ENCODE results near the gene C10orf71. TPM values are rescaled to one million over a fixed set of nuclear protein-coding genes. Genes with fewer than 3 reads are reported as not detected.
A peak's percentile ranks its signal among the peaks of the same experiment; 100 is the strongest.

The C10orf71 gene
- total and polyA plus RNA-seq, 4 donors, result not detected

DNA sequence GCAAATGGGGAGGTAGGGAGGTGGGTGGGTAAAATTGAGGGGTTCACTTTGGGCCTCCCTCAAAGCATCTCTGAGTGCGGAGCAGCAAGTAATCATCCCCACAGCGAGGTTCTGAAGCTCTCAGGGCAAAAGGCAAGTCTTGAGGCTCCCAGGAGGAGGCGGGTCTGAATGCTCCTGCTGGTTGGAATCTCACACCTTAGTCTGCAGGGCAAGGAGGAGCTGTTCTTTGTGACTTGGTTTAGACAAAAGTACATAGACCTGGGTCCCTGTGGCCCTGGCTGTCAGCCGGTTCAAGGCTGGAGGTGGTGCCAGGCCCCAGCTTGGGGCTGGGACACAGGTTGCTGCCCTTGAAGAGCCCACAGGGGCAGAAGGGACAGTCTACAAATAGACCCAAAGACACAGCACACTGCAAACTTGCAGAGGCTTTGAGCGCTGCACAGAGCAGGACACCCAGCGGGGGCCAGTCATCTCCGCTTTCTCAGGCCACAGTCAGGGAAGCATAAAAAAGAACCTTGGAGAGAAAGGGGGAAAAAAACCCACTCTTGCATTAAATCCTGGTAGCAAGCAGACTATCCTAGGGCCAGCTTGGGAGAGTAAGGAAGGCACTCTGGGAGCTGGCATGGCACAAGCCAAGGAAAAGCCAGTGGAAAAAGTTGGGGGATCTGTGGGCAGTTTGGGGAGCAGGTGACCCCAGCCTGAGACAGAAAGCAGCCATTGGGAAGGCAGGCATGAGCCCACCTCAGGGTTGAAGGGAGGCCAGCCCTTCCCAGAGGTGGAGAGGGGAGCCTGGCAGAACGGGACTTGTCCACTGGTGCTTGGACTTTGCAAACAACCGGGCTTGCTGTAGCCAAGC is 926 bp upstream of the C10orf71 start:
- no peaks in the 10 kb centered on the region for H3K36me3 ChIP-seq (ENCODE audit: control insufficient read depth in 4 of 4, insufficient read depth in 4 of 4, low read length in 4 of 4)
- WGBS, 2 donors, result 82 to 86% methylated on average over 9 of the region's 9 CpGs
- H3K9me3 ChIP-seq (ENCODE audit: control insufficient read depth in 4 of 4, insufficient read depth in 3 of 4, low read length in 3 of 4), result no peaks in the 10 kb centered on the region
- peak overlapping the region in 1 of 2 donors; percentile 87 for H3K27ac ChIP-seq (ENCODE audit: low read depth in 1 of 2, low read length in 1 of 2)
- TF ChIP-seq, protein P1, sequence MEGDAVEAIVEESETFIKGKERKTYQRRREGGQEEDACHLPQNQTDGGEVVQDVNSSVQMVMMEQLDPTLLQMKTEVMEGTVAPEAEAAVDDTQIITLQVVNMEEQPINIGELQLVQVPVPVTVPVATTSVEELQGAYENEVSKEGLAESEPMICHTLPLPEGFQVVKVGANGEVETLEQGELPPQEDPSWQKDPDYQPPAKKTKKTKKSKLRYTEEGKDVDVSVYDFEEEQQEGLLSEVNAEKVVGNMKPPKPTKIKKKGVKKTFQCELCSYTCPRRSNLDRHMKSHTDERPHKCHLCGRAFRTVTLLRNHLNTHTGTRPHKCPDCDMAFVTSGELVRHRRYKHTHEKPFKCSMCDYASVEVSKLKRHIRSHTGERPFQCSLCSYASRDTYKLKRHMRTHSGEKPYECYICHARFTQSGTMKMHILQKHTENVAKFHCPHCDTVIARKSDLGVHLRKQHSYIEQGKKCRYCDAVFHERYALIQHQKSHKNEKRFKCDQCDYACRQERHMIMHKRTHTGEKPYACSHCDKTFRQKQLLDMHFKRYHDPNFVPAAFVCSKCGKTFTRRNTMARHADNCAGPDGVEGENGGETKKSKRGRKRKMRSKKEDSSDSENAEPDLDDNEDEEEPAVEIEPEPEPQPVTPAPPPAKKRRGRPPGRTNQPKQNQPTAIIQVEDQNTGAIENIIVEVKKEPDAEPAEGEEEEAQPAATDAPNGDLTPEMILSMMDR (IDR thresholded peaks at IDR 0.05; ENCODE audit: control extremely low read depth, extremely low read depth), result no peak
- H3K4me1 ChIP-seq (ENCODE audit: control insufficient read depth in 5 of 5, insufficient read depth in 5 of 5, low read length in 5 of 5), result peaks cover 0 to 13% (median 3%) of the 10 kb centered on the region in 5 donors
- no peak overlapping the region for H3K4me3 ChIP-seq
- peaks cover 0 to 9% (median 0%) of the 10 kb centered on the region in 3 donors for H3K27me3 ChIP-seq (ENCODE audit: control insufficient read depth in 3 of 3, insufficient read depth in 3 of 3, low read length in 2 of 3)
- ATAC-seq (ENCODE audit: insufficient read depth, low FRiP score) (no peak), DNase-seq (no peak)
- no peak overlapping the region for H3K9ac ChIP-seq (ENCODE audit: insufficient read depth in 1 of 2, low read length in 2 of 2)

DNA sequence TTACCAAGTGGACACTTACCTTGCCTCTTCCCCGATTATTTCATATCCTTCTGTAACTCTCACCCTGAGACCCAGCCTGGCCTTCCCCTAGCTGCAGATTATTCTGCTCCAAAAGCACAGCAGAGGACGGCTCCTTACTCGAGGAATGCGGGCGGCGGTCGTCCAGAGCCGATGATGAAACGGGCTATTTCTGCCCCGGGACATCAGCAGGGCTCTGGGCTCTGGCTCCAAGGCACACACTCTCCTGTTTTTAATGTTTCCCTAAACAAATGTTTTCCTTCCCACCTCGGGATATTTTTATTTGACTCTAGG is 343 bp upstream of the C10orf71 start:
- WGBS, 2 donors, result 40 to 69% methylated on average over 11 of the region's 11 CpGs
- H3K9ac ChIP-seq (ENCODE audit: insufficient read depth in 1 of 2, low read length in 2 of 2), result no peak overlapping the region
- no peak overlapping the region for H3K4me3 ChIP-seq
- ATAC-seq (ENCODE audit: insufficient read depth, low FRiP score) (no peak), DNase-seq (peak; percentile 59 to 67 (median 67))
- TF ChIP-seq, protein P1 (IDR thresholded peaks at IDR 0.05; ENCODE audit: control extremely low read depth, extremely low read depth), result no peak
- H3K27me3 ChIP-seq (ENCODE audit: control insufficient read depth in 3 of 3, insufficient read depth in 3 of 3, low read length in 2 of 3), result peaks cover 0 to 11% (median 0%) of the 10 kb centered on the region in 3 donors
- peak overlapping the region in 1 of 2 donors; percentile 87 for H3K27ac ChIP-seq (ENCODE audit: low read depth in 1 of 2, low read length in 1 of 2)
- H3K9me3 ChIP-seq (ENCODE audit: control insufficient read depth in 4 of 4, insufficient read depth in 3 of 4, low read length in 3 of 4), result no peaks in the 10 kb centered on the region
- no peaks in the 10 kb centered on the region for H3K36me3 ChIP-seq (ENCODE audit: control insufficient read depth in 4 of 4, insufficient read depth in 4 of 4, low read length in 4 of 4)
- H3K4me1 ChIP-seq (ENCODE audit: control insufficient read depth in 5 of 5, insufficient read depth in 5 of 5, low read length in 5 of 5), result peaks cover 0 to 13% (median 3%) of the 10 kb centered on the region in 5 donors

DNA sequence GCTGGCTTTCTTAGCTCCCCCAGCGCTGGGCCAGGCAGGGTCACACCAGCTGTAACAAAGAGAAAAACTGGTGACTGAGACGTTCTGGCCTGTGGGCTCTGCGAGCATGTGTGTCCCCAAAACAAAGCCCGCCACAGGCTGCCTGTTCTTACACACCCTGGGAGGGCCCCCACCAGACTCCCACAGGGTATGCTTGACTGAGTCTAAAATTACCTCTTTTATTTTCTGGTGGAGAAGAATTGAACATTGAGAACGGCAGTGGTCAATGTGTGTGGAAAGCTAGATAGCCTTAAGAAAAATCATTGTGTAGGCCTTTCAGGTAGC is 808 bp downstream of the C10orf71 start:
- Histone ChIP-seq H3K4me1 (ENCODE audit: control insufficient read depth in 5 of 5, insufficient read depth in 5 of 5, low read length in 5 of 5) (peaks cover 0 to 13% (median 3%) of the 10 kb centered on the region in 5 donors), H3K9ac (ENCODE audit: insufficient read depth in 1 of 2, low read length in 2 of 2) (no peak overlapping the region), H3K9me3 (ENCODE audit: control insufficient read depth in 4 of 4, insufficient read depth in 3 of 4, low read length in 3 of 4) (no peaks in the 10 kb centered on the region), H3K27ac (ENCODE audit: low read depth in 1 of 2, low read length in 1 of 2) (peak overlapping the region in 1 of 2 donors; percentile 87), H3K4me3 (no peak overlapping the region), H3K27me3 (ENCODE audit: control insufficient read depth in 3 of 3, insufficient read depth in 3 of 3, low read length in 2 of 3) (peaks cover 0 to 18% (median 0%) of the 10 kb centered on the region in 3 donors), H3K36me3 (ENCODE audit: control insufficient read depth in 4 of 4, insufficient read depth in 4 of 4, low read length in 4 of 4) (no peaks in the 10 kb centered on the region)
- DNase-seq (no peak), ATAC-seq (ENCODE audit: insufficient read depth, low FRiP score) (no peak)
- WGBS, 2 donors, result 73 to 80% methylated on average over 5 of the region's 5 CpGs
- TF ChIP-seq, protein P1 (IDR thresholded peaks at IDR 0.05; ENCODE audit: control extremely low read depth, extremely low read depth), result no peak
